Thyroid gland (tissue), 4 donors: Measurements from ENCODE around the gene ING5.

Source experiments
- POLR2A ChIP-seq, 2 donors: fragments of 450-650 bp; IDR thresholded peaks; one replicate each; pipeline ENCODE4 v1.6.1; 2017; ENCODE audit warnings: antibody characterized with exemption in 2 of 2, mild to moderate bottlenecking in 2 of 2, moderate library complexity in 1 of 2
- TF ChIP-seq, protein P1 (sequence below), 6 experiments: fragments of 200-600 bp in 3 of 6; fragments of 450-650 bp in 3 of 6; sonication (generic) in 3 of 6; IDR thresholded peaks; one replicate each; pipeline ENCODE4 v1.5.1; 2016 to 2019; ENCODE audit warnings: antibody characterized with exemption in 6 of 6, mild to moderate bottlenecking in 2 of 6, inconsistent platforms in 1 of 6, moderate library complexity in 1 of 6

DNA sequence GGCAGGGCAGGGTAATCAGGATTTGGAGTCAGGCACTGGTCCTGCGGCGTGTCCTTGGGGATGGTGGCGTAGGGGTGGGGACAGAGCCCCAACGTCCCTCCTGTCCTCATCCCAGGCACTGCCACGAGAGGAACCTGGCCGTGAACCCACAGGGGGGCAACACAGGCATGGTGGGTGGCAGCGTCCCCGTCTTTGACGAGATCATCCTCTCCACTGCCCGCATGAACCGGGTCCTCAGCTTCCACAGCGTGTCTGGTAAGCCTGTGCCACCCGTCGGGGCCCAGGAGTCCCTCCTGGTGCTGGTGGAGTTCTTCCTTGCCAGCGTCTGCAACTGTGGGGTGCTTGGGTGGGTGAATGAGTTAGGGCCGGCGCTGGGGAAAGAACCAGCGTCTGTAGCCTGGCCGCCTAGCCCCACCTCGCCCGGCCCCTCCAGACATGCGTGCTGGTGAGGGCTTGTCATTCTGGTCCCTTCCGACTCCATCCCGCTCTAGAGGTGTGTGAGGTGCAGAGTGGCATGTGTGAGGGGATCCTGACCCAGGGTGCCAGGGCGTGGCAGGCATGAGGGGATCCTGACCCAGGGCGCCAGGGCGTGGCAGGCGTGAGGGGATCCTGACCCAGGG lies 40.6 kb downstream of the ING5 start:
- TF ChIP-seq, protein P1, sequence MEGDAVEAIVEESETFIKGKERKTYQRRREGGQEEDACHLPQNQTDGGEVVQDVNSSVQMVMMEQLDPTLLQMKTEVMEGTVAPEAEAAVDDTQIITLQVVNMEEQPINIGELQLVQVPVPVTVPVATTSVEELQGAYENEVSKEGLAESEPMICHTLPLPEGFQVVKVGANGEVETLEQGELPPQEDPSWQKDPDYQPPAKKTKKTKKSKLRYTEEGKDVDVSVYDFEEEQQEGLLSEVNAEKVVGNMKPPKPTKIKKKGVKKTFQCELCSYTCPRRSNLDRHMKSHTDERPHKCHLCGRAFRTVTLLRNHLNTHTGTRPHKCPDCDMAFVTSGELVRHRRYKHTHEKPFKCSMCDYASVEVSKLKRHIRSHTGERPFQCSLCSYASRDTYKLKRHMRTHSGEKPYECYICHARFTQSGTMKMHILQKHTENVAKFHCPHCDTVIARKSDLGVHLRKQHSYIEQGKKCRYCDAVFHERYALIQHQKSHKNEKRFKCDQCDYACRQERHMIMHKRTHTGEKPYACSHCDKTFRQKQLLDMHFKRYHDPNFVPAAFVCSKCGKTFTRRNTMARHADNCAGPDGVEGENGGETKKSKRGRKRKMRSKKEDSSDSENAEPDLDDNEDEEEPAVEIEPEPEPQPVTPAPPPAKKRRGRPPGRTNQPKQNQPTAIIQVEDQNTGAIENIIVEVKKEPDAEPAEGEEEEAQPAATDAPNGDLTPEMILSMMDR (IDR thresholded peaks at IDR 0.05) = no peak
- TF ChIP-seq POLR2A (IDR thresholded peaks at IDR 0.05) = no peak
